HuH-7.5 (cell line): ENCODE measurements around the gene CCNO.

Experiments used
- DNase-seq: peaks from one replicate; pipeline ENCODE4 v3.0.0; 2011; ENCODE audit warnings: low spot score

The CCNO gene

GRCh38 chr5:55232985-55233928 is at the start of gene CCNO:
Gene CCNO (minus strand): TSS chr5:55233608. CDS start chr5:55233523, 85 bp downstream.
- peak; percentile 65 for DNase-seq

GRCh38 chr5:55278778-55279177 is 45.4 kb upstream of the CCNO start:
- no peak for DNase-seq

GRCh38 chr5:55276771-55277170 is 43.4 kb upstream of the CCNO start:
- no peak for DNase-seq

GRCh38 chr5:55258339-55258738 is 24.9 kb upstream of the CCNO start:
- no peak for DNase-seq

GRCh38 chr5:55254802-55255201 is 21.4 kb upstream of the CCNO start:
- no peak for DNase-seq

GRCh38 chr5:55250064-55250463 is 16.7 kb upstream of the CCNO start:
- DNase-seq, result no peak

GRCh38 chr5:55241746-55242145 is 8.3 kb upstream of the CCNO start:
- no peak for DNase-seq

- no peak for DNase-seq
These were observed 3.4 kb upstream of the CCNO start for GRCh38 chr5:55236800-55237199.

GRCh38 chr5:55234121-55234700 is 803 bp upstream of the CCNO start:
- no peak for DNase-seq

- DNase-seq, result no peak
These were observed 980 bp downstream of the CCNO start for GRCh38 chr5:55232271-55232984.

- DNase-seq, result no peak
These were observed 1.5 kb downstream of the CCNO start for GRCh38 chr5:55231919-55232270.

- no peak for DNase-seq
These were observed 2.1 kb downstream of the CCNO start for GRCh38 chr5:55231029-55231918.

- no peak for DNase-seq
These were observed 3.2 kb downstream of the CCNO start for GRCh38 chr5:55230086-55230629.

- DNase-seq, result no peak
These were observed 5.6 kb downstream of the CCNO start for GRCh38 chr5:55227664-55228430.

GRCh38 chr5:55226934-55227663 is 6.3 kb downstream of the CCNO start, which contains the start of gene MCIDAS:
Gene MCIDAS (minus strand): TSS chr5:55227315. CDS start chr5:55227138, 177 bp downstream.
- DNase-seq, result peak; percentile 77

- peak; percentile 93 for DNase-seq
These were observed 7.1 kb downstream of the CCNO start for GRCh38 chr5:55226027-55226933.

- DNase-seq, result no peak
These were observed 8.1 kb downstream of the CCNO start for GRCh38 chr5:55225346-55225745.

GRCh38 chr5:55223812-55224240 is 9.6 kb downstream of the CCNO start:
- no peak for DNase-seq
